OCI-LY7 (cell line): ENCODE data around the gene UBALD1. TPM values are rescaled to one million over a fixed set of nuclear protein-coding genes. Genes with fewer than 3 reads are reported as not detected.

Source experiments
- BruUV-seq: library from RNA; stranded (reverse); fragments of 400-500 nt; replicated peaks from 2 replicates; lab custom pipeline; 2021; lab: Mats Ljungman, UMichigan
- CTCF ChIA-PET: fragments of 300-600 bp; sonication (Branson Sonifier 250); formaldehyde crosslinking; loops from one replicate; lab custom pipeline; 2022; ENCODE audit warnings: antibody characterized with exemption; ENCODE audit not compliant: unreplicated experiment; lab: Charles Lee
- POLR2A ChIA-PET: fragments of 300-600 bp; sonication (Branson Sonifier 250); formaldehyde crosslinking; loops from one replicate; lab custom pipeline; 2022; ENCODE audit warnings: antibody characterized with exemption; lab: Charles Lee
- DNase-seq: peaks from one replicate; pipeline ENCODE4 v3.0.0-alpha.2; 2015; ENCODE audit warnings: low spot score
- H2AFZ ChIP-seq: fragments of 200-600 bp; sonication (generic), shearing (Covaris generic); 2 replicates; pipeline ENCODE4 v1.6.1; 2014; ENCODE audit warnings: mild to moderate bottlenecking, antibody characterized with exemption, low read length, moderate library complexity
- H3K27ac ChIP-seq: fragments of 200-600 bp; sonication (generic); 2 replicates; pipeline ENCODE4 v1.5.1; 2014; ENCODE audit warnings: mixed run types, low read depth, mild to moderate bottlenecking, moderate library complexity, low read length, inconsistent platforms; ENCODE audit not compliant: poor library complexity, severe bottlenecking
- H3K36me3 ChIP-seq: fragments of 200-600 bp; sonication (generic); 2 replicates; pipeline ENCODE4 v1.6.1; 2014; ENCODE audit warnings: mild to moderate bottlenecking, antibody characterized with exemption, low read length, moderate library complexity, mixed read lengths; ENCODE audit not compliant: insufficient read depth
- H3K4me1 ChIP-seq: fragments of 200-600 bp; sonication (generic); 2 replicates; pipeline ENCODE4 v1.5.1; 2014; ENCODE audit warnings: mild to moderate bottlenecking, low read length; ENCODE audit not compliant: insufficient read depth, poor library complexity, severe bottlenecking
- H3K4me2 ChIP-seq: fragments of 200-600 bp; sonication (generic); 2 replicates; pipeline ENCODE4 v1.6.1; 2014; ENCODE audit warnings: mild to moderate bottlenecking, low read length
- H3K4me3 ChIP-seq: fragments of 200-600 bp; sonication (generic); 2 replicates; pipeline ENCODE4 v1.5.1; 2014; ENCODE audit warnings: mild to moderate bottlenecking, low read depth, low read length; ENCODE audit not compliant: poor library complexity, severe bottlenecking
- H3K79me2 ChIP-seq: fragments of 200-600 bp; sonication (generic); 2 replicates; pipeline ENCODE4 v1.6.1; 2016; ENCODE audit warnings: low read depth, mild to moderate bottlenecking, low read length, moderate library complexity, mixed read lengths; ENCODE audit not compliant: insufficient read depth
- H3K9me2 ChIP-seq: fragments of 200-600 bp; sonication (generic); 2 replicates; pipeline ENCODE4 v1.6.1; 2016; ENCODE audit warnings: mild to moderate bottlenecking, low read length, mixed read lengths; ENCODE audit not compliant: insufficient read depth
- H3K9me3 ChIP-seq: fragments of 200-600 bp; sonication (generic); 2 replicates; pipeline ENCODE4 v1.6.1; 2014; ENCODE audit warnings: mild to moderate bottlenecking, mixed run types, low read length, mixed read lengths
- H4K20me1 ChIP-seq: fragments of 200-600 bp; sonication (generic); 2 replicates; pipeline ENCODE4 v1.6.1; 2014; ENCODE audit warnings: mild to moderate bottlenecking, antibody characterized with exemption, low read length, moderate library complexity, mixed read lengths; ENCODE audit not compliant: insufficient read depth
- CTCF ChIP-seq: fragments of 200-600 bp; sonication (generic); conservative IDR thresholded peaks from 2 replicates; pipeline ENCODE4 v1.5.1; 2014; ENCODE audit warnings: mild to moderate bottlenecking, antibody characterized with exemption, low read length, moderate library complexity, mixed read lengths
- EZH2phosphoT487 ChIP-seq: fragments of 200-600 bp; sonication (generic); IDR thresholded peaks from 2 replicates; pipeline ENCODE4 v1.6.1; 2018; ENCODE audit warnings: low read depth, borderline replicate concordance, mild to moderate bottlenecking, mixed run types, antibody characterized with exemption, low read length, moderate library complexity, mixed read lengths
- intact Hi-C: fragments of 100-400 bp; cut with micrococcal nuclease; formaldehyde crosslinking; loops from one replicate; pipeline ENCODE4 v1.10.0; 2022; ENCODE audit not compliant: unreplicated experiment
- total RNA-seq, 2 experiments: library from RNA; depleted of rRNA in 1 of 2; stranded (reverse); fragments of >200 nt in 1 of 2; shearing (Covaris generic) in 1 of 2; gene quantifications; 2 replicates each; pipeline ENCODE4 v1.2.3, GENCODE V29; 2014 to 2022

Gene UBALD1
- total RNA-seq, 2 experiments from 2014 or later = 11.1 to 34.1 TPM

GRCh38 chr16:4613636-4614570, 785 bp downstream of the UBALD1 start:
- no TSS peak for BruUV-seq
- CTCF ChIA-PET = interaction anchor here (1.0 kb wide), 1 partner anchor 15 kb away, joined by 4 read pairs; no protein-coding TSS in a partner anchor

DNA sequence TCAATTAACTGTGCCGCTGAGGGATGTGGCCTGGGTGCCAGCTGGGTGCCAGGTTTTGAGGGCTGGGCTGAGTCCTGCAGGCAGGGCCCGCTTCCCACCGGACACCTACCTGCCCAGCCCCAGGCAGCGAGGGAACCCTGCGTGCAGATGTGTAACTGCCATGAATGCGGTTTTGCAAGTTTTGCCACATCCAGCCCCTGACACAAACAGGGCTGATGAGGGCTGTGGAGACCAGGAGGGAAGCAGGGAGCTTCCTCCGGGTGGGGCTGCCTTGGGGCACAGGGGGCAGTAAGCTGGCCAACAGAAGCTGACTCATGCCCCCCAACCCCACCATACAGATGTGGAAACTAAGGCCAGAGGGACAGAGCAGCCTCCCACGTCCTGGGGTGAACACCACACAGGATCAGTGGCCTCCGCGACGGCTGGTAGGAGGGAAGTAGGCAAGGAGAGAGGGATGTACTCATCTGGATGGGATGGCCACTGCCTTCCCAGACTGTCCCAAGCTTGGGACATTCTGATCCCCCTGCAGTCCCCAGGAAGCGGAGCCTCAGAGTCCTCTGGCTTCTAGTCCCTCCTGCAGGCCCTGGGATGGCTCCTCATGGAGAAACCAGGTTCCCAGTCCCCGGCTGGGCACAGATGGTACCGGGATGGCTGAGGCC, 1.6 kb downstream of the UBALD1 start:
- intact Hi-C loops = loop anchor here (10.0 kb wide), 2 partner anchors 152 to 198 kb away; partner anchors contain the start of genes CORO7 and ZNF500
- H3K4me1 ChIP-seq = peaks cover 35% of the 10 kb centered on the region
- TF ChIP-seq CTCF = no peak
- no peak for TF ChIP-seq EZH2phosphoT487

More at GRCh38 chr16:4613636-4614570, 785 bp downstream of the UBALD1 start:
- TF ChIP-seq CTCF (no peak), EZH2phosphoT487 (no peak)
- DNase-seq = peak; percentile 28
- Histone ChIP-seq H3K4me1 (peaks cover 43% of the 10 kb centered on the region), H3K79me2 (peaks cover 6% of the 10 kb centered on the region; the same call in 1 of the 2 replicates), H3K36me3 (no peaks in the 10 kb centered on the region), H3K9me3 (no peaks in the 10 kb centered on the region), H2AFZ (peak overlapping the region; percentile 77; the same call in 1 of the 2 replicates), H4K20me1 (no peaks in the 10 kb centered on the region), H3K4me3 (peak overlapping the region; percentile 91), H3K9me2 (no peaks in the 10 kb centered on the region), H3K4me2 (peak overlapping the region; percentile 88), H3K27ac (no peak overlapping the region)
- intact Hi-C loops = loop anchor here (10.0 kb wide), 2 partner anchors 151 to 199 kb away; partner anchors contain the start of genes CORO7 and ZNF500
- POLR2A ChIA-PET = interaction anchor here (0.6 to 1.1 kb wide), 3 partner anchors 11 to 302 kb away, joined by 3 read pairs; partner anchors contain the start of gene MGRN1

More for the DNA sequence above, 1.6 kb downstream of the UBALD1 start:
- no peak for DNase-seq
- no peaks in the 10 kb centered on the region for H3K36me3 ChIP-seq
- ChIA-PET CTCF (interaction anchor here (1.0 kb wide), 1 partner anchor 16 kb away, joined by 4 read pairs; no protein-coding TSS in a partner anchor), POLR2A (interaction anchor here (0.6 kb wide), 2 partner anchors 141 to 303 kb away, joined by 3 to 5 read pairs; no protein-coding TSS in a partner anchor)
- no peaks in the 10 kb centered on the region for H4K20me1 ChIP-seq
- no peaks in the 10 kb centered on the region for H3K9me3 ChIP-seq
- peak overlapping the region; percentile 91 for H3K4me3 ChIP-seq
- H2AFZ ChIP-seq = no peak overlapping the region
- peaks cover 6% of the 10 kb centered on the region; the same call in 1 of the 2 replicates for H3K79me2 ChIP-seq
- H3K27ac ChIP-seq = no peak overlapping the region
- H3K4me2 ChIP-seq = peak overlapping the region; percentile 88
- no peaks in the 10 kb centered on the region for H3K9me2 ChIP-seq
- no TSS peak for BruUV-seq
